GM21526 (cell line): ENCODE data around the gene NDST3.

ENCODE experiments used
- ATAC-seq: cut with Tn5 transposase; IDR thresholded peaks from one replicate; pipeline ENCODE4 v1.9.1; 2021; ENCODE audit warnings: moderate library complexity; ENCODE audit not compliant: unreplicated experiment, low FRiP score

Gene NDST3

DNA sequence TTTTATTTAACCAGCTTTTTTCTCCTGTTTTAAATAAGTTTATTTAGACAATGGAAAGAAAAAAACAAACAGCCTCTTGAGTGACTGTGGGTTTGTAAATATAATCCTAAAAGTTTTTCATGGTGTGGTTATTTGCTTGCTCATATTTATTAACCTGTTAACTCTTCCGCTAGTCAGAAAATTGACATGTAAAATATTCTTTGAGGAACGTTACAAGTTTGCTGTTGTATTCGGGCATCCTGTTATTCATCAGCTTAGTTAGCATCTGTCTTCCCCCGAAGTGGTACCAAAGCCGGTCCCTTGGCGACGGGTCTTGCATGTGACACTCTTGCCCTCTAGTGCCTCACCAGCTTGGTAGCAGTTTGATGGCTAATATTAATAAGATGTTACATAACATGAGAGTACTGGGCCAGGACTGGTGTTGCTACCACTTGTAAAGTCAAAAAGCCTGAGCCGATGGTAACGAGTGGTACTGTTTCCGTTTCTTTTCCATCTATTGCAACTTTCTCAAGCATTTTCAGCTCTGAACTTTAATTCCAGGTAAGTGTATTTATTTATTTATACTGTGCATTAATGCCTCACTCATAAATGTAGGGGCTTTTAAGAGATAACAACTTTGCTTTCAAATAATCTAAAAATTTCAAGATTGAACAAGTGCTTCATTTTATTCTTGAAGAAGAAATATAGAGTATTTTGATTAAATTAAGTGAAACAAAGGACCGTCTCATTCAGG is at the start of gene NDST3:
Gene NDST3 (plus strand): TSS at position 434 of the 733 bp plus-strand sequence. CDS start 19,425 bp downstream, outside the sequence.
- ATAC-seq: no peak

DNA sequence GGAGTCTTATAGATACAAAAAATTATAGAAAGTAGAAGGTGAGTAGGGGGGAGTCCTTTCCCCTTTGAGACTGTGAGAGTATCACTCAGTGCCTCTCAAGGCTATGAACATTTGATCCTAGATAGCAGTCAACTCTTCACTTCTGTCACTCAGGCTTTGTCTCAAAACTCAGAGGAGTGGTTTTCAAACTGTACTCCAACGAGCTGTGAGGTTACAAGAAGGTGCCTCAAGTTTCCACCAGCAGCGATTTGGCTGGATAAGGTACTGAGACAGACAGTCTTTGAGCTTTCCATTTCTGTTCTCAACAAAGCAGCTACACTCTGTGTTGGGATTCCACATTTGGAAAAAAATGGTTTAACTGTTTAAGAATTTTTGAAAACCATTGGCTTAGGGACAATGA is 48.0 kb upstream of the NDST3 start:
- no peak for ATAC-seq

DNA sequence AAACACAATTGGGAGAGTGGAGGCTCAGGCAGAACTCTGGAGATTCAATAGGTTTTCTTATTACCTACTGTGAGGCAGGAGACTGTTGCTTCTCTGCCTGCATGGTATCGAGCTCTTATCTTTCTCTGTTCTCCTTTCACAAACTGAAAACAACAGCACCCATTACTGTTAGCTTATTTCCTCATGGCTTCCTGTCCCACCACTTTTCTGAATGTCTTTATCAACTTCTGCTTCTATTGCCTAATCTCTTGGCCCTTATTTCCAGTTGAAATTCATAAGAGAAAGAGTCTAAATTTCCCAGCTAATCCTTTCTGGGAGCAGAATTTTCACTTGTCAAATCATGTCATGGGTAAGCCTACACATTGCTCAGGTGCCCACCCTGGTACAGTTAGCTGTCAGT is 46.8 kb upstream of the NDST3 start:
- ATAC-seq: no peak

DNA sequence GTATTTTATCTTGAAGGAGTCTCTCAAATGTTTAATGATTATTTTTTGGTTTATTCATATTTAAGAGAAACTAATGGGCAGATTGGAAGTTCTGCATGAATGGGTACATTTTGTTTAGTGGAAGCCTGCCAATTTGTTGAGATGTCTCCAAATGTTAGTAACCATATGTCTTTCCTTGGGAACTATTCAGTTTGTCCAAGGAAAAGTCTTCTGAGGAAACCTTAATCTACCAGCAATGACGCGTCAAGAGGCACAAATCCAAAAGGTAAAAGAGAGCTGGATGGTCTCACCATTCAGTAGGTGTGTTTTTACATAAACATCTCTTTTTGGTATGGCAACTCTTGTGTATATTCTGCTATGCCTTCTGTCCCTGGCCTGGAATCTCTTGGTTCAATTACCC is 37.4 kb upstream of the NDST3 start:
- ATAC-seq: no peak

DNA sequence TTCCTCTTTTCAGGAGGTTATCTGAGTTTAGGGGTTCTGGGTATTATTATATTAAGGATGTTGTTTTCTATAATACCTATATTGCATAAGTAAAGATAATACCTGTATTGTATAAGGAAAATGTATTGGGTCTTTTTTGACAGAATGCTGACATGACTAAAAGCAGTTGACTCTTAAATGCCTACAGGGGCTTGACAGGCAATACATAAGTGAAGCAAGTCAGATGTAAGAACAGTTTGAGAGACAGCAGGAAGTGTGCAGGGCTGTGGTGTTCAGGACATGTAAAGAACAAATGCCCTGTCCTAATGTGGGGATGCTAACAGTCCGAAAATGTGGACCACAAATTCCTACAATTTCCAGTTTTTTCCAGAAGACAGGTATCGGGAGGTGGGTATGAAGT is 30.2 kb upstream of the NDST3 start:
- ATAC-seq: no peak

DNA sequence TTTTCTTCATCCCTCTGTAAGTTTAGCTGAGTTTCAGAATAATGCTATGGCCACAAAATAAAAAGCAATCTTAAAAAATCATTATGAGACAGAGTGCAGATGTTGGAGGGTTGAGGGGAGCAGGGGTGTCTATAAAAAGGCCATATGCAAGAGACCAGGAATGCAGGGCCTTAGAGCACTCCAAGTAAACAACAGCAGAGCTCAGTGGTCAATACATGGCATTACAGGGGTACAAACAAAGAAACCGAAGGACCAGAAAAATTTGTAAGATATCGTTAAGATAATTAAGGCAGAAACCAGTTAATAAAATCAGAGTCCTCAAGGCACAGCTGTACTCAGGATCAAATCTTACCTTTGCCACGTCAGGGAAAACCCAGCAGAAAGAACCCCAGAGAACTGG is 28.4 kb upstream of the NDST3 start:
- no peak for ATAC-seq

DNA sequence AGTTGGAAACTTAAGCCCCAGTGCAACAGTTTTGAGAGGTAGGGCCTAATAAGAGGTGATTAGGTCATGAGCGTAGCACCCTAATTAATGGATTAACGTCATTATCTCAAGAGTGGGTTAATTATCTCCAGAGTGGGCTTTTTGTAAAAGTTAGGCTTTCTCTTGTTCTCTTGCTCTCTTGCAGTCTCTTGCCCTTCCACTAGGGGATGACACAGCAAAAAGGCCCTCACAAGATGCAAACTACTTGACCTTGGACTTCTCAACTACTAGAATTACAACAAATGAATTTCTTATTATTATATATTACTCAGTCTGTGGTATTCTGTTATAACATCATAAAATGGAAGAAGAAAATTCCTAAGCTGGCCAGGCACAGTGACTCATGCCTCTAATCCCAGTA is 22.1 kb upstream of the NDST3 start:
- no peak for ATAC-seq

DNA sequence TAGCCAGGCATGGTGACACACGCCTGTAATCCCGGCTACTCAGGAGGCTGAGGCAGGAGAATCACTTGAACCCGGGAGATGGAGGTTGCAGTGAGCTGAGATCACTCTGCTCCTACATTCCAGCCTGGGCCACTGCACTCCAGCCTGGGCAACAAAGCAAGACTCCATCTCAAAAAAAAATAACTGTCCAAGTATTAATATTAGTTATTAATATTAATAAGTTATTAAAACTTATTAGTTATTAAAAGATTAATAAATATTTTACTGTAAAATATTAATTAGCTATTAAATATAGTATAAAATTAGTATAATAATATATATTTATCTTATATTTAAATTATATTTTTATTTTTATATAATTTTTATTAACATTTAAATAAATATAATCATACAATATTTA is 19.5 kb upstream of the NDST3 start:
- no peak for ATAC-seq

DNA sequence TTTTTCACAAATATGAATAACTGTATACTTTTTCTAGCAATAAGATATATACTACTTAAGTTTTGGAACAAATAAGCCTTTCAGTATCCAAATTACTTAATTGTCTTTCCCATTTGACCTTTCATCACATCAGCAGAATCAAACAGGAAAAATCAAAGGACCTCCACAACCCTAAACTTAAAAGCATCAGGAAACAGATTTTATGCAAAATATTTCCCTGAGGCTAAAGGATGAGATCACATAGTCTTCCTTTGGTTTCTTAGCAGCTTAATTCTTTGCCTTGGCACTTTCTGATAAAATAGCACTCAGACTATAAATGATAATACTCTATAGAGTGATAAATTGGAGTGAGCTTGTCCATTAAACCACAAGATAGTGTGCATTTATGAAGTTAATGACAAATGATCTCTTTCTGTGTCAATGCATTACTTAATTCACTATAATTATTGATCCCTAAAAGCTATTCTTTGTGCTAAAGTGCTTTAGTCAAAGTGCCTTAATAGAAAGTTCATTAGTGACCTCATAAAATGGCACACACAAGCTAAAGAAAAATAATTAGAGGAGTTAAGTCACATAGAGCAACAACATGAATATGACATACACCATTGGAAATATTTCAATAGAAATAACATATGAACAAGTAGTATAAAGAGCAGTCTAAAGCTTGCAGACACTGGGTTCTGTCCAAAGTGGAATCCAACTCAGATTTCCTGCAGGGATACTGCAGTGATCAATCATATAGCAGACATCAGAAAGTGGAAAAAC is 15.7 kb upstream of the NDST3 start:
- ATAC-seq: no peak

DNA sequence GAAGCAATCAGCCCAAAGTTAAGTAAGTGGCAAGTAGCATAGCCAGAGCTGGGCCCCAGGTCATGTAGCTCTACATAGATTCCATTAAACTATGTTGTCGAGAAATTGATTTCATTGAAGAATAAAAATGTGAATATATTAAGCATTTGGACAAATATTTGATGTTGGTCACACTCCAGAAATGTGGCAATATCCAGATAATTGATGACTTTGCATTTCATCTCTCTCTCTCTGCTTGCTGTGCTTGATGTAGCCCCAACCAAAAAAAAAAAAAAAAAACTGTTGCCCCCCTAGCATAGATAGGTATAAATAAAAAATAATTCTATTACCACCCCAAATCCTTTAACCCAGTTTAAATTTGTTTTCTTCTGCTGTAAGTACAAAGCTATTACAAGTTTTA is 7.5 kb upstream of the NDST3 start:
- no peak for ATAC-seq

DNA sequence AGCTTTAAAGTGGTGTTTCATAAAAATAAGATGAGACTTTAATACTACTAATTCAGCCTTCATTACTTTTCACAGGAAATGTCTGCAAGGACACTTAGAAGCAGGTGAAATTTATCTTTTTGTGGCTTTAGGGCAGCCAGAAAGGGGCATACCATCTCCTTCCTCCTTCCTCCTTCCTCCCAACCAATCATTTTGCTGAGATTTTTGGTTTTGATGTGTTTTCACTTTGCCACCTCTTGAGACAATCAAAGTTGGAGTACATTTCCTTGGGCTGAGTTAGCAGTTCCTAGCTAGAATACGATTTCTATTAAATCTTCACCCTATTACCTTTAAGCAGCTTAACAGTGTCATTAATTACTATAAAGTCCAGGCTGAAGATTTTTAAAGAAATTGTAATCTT is 5.1 kb upstream of the NDST3 start:
- no peak for ATAC-seq

DNA sequence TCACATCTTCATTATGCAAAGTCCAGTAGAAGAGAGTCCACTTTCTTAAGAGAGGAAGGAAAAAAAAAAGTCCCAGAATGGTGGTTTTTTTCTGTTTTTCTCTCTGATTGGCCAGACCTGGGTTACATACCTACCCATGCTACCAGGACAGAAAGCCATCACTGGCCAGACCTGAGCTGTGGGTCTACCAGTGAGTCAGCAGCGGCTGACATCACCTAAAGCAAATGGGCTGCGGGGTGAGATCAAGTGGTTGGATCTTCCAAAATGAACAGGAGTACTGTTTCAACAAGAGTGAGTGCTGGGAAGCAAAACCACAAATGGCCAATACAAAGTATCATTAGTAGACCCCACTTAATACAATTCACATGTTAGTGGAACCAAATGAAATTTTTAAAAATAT is 1.6 kb upstream of the NDST3 start:
- no peak for ATAC-seq

DNA sequence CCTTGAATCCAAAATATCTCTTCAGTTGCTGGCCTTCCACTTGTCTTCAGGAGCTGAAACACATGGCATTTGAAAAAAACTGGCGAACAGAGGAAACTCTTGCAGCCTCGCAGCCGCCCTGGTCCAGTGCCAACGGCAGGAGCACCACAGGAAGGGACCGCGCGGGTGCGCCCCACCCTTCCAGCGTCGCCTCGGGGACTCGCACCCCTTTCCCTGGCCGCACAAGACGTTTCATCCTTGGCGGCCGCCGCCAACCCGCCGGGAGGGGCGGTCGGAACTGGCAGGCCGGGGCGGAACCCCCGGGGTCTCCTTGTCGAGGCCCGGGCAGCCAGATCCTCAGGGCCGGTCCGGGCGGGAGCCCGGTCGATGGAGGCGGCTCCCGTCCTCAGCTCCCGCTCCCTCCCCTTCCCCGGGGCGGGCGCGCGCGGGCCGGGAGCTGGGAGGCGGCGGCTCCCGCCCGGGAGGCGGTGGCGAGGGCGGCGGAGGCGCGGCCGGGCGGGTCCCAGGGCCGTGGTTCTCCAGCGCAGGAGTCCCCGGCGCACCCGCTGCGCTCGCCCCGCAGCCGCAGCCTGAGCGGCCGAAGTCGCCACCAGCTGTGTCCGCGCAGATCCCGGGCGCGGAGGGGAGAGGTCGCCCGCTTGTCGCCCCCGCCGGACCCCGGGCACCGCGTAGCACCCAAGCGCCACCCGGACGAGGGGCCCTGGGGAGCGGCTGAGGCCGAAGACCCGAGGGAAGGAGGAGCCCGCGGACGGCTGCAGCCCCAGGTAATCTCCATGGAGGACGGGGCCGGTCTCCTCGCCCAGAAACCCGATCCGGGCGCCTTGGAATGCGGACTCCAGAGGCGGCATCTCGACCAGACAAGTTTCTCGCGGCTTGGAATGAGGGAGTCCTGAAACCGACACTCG is 886 bp upstream of the NDST3 start:
- ATAC-seq: no peak

DNA sequence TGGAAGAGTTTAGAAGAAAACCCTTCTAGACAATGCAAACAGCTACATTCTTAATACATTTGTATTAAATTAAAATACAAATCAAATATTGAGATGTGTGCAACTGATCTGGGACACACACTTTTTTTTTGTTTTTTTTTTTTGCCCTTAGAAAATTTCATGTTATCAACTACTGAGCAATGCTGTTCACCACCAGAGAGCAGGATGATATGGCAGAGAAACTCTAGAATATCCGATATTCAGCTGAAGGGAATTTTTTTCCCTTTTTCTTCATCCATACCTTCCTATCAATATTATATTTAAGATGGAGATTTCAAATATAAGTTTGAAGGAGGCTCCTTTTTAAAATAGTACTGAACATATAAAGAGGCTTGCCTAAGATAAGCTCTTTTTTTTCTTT is 1.0 kb downstream of the NDST3 start:
- ATAC-seq: no peak

DNA sequence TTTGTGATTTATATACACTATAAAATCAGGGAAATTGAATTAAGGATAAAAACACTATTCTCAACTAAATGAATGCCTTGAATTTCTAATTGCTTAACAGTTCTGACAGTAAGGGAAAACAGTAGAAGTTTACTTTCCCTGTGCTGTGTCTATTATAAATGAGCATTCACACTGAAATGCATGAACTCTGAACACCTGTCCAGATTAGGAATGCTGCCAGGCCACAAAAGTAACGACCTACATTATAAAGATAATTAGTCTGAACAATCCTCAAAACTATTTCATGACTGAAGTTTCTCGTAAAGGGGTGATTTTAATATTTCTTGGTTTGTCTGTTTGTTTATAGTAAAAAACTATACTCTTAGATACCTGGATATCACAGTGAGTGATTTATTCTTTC is 2.0 kb downstream of the NDST3 start:
- no peak for ATAC-seq

DNA sequence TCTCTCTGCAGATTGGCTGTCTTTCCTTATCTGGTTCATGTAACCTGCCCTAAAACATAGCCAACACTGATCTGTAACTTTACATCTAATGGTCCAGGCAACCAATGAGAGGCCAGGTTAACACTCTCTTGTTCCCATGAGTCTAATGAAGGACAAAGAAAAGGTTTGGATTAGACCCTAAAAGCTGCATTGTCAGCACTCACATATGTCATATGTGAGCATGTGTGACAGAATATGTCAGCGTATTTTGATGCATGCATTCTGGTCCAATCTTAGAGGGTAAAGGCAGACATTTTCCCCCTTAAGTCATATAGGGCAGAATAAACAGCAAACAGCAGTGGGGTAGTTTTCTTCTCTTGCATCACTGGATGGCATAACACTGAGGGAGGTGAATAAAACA is 3.7 kb downstream of the NDST3 start:
- no peak for ATAC-seq

DNA sequence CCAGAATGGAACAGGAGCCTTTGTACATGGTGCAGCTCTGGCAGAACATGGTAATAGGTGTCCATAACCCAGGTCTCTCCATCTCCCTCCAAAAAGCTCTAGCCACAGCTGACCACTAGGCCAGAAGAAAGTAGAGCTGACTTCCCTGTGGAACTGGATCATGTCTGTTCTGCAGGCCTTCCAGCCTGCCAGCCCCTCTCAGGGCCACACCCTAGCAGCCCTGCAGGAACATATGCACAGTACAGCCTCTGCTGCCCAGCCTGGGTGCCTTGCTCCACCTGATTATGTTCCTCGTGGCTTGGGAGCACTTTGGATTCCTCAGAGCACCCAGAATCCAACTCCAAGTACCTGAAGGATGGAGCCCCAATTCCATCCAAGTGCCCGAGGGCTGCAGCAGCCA is 12.0 kb downstream of the NDST3 start:
- no peak for ATAC-seq

DNA sequence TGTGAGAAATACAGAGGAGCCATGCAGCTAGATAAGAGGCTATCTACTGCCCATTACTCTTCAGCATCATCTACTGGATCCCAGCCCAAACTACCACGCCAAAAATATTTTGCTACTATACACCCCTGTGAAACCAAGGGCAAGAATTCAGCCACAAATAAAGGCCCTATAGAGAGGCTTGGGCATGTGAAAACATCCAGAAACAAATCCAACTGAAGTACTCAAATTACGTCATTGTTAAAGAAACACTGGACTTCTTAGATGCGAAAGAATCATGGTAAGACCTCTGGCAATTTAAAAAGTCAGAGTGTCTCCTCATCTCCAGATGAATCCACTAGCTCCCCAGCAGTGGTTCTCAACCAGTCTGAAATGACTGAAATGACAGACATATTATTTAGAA is 12.8 kb downstream of the NDST3 start:
- no peak for ATAC-seq

DNA sequence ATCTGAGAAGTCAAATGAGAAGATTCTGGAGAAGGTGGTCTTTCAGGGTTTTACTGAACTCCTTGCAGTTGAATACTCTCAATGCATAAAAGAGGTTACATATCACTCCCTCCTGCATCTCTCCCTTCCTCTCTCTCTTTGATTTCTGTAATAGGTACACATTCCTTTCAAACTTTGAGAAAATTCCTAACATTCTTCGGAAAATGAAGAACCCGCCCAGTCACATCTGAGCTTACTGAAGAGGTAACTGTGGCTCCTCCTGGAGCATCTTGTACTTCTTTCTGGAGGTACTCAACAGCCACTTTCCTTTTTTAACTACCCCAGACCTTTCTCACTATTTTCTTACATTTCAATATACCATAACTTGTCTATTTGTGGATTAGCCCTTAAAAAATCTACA is 24.7 kb downstream of the NDST3 start:
- no peak for ATAC-seq

DNA sequence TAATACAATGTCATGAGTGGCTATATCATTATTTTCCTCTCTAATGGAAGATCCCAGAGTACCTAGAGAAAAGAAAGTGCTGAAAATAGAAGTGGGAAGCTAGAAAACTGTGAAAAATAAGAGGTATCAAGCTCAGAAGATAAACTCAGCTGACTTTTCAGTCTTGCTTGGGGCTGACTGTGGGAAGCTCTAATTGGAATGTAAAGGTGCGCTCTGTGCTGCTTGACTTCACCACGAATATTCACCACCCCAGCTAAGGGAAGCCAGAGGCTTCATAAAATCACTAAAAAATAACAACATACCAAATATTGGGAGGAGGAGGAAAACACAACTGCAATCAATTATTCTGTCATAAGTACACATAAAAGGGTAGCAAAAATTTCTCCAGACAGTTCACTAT is 25.1 kb downstream of the NDST3 start:
- ATAC-seq: no peak
